OCI-M2 (cell line): Measurements from ENCODE around the gene SOS1.

Experiments
- DNase-seq: peaks from one replicate; lab custom pipeline; 2025; ENCODE audit not compliant: unreplicated experiment; lab: John Stamatoyannopoulos, UW

The SOS1 gene

GRCh38 chr2:39039072-39039471, 81.8 kb downstream of the SOS1 start:
- no peak for DNase-seq

- no peak for DNase-seq
These were observed 86.9 kb downstream of the SOS1 start for GRCh38 chr2:39033980-39034379.

- DNase-seq, result no peak
These were observed 93.4 kb downstream of the SOS1 start for GRCh38 chr2:39027421-39027820.

GRCh38 chr2:39024833-39025232, 96.0 kb downstream of the SOS1 start:
- DNase-seq, result no peak

GRCh38 chr2:39023649-39024048, 97.2 kb downstream of the SOS1 start:
- DNase-seq, result no peak

GRCh38 chr2:39022642-39023235, 98.1 kb downstream of the SOS1 start:
- no peak for DNase-seq

- no peak for DNase-seq
These were observed 100.5 kb downstream of the SOS1 start for GRCh38 chr2:39020383-39020782.

- DNase-seq, result no peak
These were observed 102.2 kb downstream of the SOS1 start for GRCh38 chr2:39018638-39019037.

GRCh38 chr2:39017334-39017733, 103.5 kb downstream of the SOS1 start:
- no peak for DNase-seq

- no peak for DNase-seq
These were observed 105.4 kb downstream of the SOS1 start for GRCh38 chr2:39015424-39015823.

GRCh38 chr2:39013871-39014270, 107.0 kb downstream of the SOS1 start:
- DNase-seq, result no peak

- no peak for DNase-seq
These were observed 112.2 kb downstream of the SOS1 start for GRCh38 chr2:39008665-39009064.

- no peak for DNase-seq
These were observed 112.9 kb downstream of the SOS1 start for GRCh38 chr2:39007875-39008504.

- no peak for DNase-seq
These were observed 120.3 kb downstream of the SOS1 start for GRCh38 chr2:39000552-39000951.

- no peak for DNase-seq
These were observed 123.1 kb downstream of the SOS1 start for GRCh38 chr2:38997781-38998180.

- no peak for DNase-seq
These were observed 129.0 kb downstream of the SOS1 start for GRCh38 chr2:38991899-38992298.

- DNase-seq, result no peak
These were observed 132.1 kb downstream of the SOS1 start for GRCh38 chr2:38988716-38989115.

- DNase-seq, result no peak
These were observed 138.4 kb downstream of the SOS1 start for GRCh38 chr2:38982498-38982897.

GRCh38 chr2:38981670-38982357, 139.0 kb downstream of the SOS1 start:
- DNase-seq, result no peak

GRCh38 chr2:38981003-38981669, 139.7 kb downstream of the SOS1 start:
- no peak for DNase-seq

GRCh38 chr2:38978908-38979307, 141.9 kb downstream of the SOS1 start:
- DNase-seq, result no peak

- DNase-seq, result no peak
These were observed 142.5 kb downstream of the SOS1 start for GRCh38 chr2:38978296-38978903.
